Keratinocyte (primary cell): ENCODE results near the gene ARPC4. TPM values are rescaled to one million over a fixed set of nuclear protein-coding genes. Genes with fewer than 3 reads are reported as not detected.

Source experiments
- DNase-seq: peaks from one replicate; pipeline ENCODE4 v3.0.0-alpha.2; 2011; ENCODE audit warnings: low read depth, missing footprints, low spot score
- FAIRE-seq: peaks from 2 replicates; lab custom pipeline; 2011; peaks lifted over from hg19 to GRCh38; lab: Jason Lieb, UNC
- H2AFZ ChIP-seq: 2 replicates; pipeline ENCODE4 v1.6.0; 2012; ENCODE audit warnings: low read length, control low read depth, inconsistent platforms; ENCODE audit not compliant: control insufficient read depth
- H3K27ac ChIP-seq: 2 replicates; pipeline ENCODE4 v1.5.1; 2011; ENCODE audit warnings: low read length; ENCODE audit not compliant: control insufficient read depth, insufficient read depth
- H3K27me3 ChIP-seq: 3 replicates; pipeline ENCODE4 v1.6.0; 2011; ENCODE audit warnings: low read length; ENCODE audit not compliant: control insufficient read depth, insufficient read depth; ENCODE audit errors: extremely low read depth
- H3K36me3 ChIP-seq, 2 experiments: 2 replicates in 1 of 2; 3 replicates in 1 of 2; pipeline ENCODE4 v1.5.1; 2011; ENCODE audit warnings: low read length in 2 of 2, mild to moderate bottlenecking in 1 of 2; ENCODE audit not compliant: control insufficient read depth in 2 of 2, insufficient read depth in 2 of 2; ENCODE audit errors: extremely low read depth in 1 of 2
- H3K4me1 ChIP-seq: 3 replicates; pipeline ENCODE4 v1.5.1; 2011; ENCODE audit warnings: low read length; ENCODE audit not compliant: control insufficient read depth, insufficient read depth; ENCODE audit errors: extremely low read depth
- H3K4me2 ChIP-seq: 3 replicates; pipeline ENCODE4 v1.6.0; 2011; ENCODE audit warnings: low read depth, low read length; ENCODE audit not compliant: control insufficient read depth, insufficient read depth; ENCODE audit errors: extremely low read depth
- H3K4me3 ChIP-seq, 3 experiments: fragments of 200-600 bp in 1 of 3; sonication (generic) in 1 of 3; 2 replicates in 2 of 3; 3 replicates in 1 of 3; pipeline ENCODE4 v1.5.1; 2011 to 2016; ENCODE audit warnings: low read length in 3 of 3, mild to moderate bottlenecking in 3 of 3, control low read depth in 2 of 3, inconsistent platforms in 1 of 3, low read depth in 1 of 3, mixed read lengths in 1 of 3, mixed run types in 1 of 3, moderate library complexity in 1 of 3; ENCODE audit not compliant: control insufficient read depth in 2 of 3, insufficient read depth in 2 of 3; ENCODE audit errors: extremely low read depth in 1 of 3
- H3K79me2 ChIP-seq: 2 replicates; pipeline ENCODE4 v1.6.0; 2012; ENCODE audit warnings: low read length; ENCODE audit not compliant: control insufficient read depth, insufficient read depth
- H3K9ac ChIP-seq: 3 replicates; pipeline ENCODE4 v1.6.0; 2011; ENCODE audit warnings: low read length; ENCODE audit not compliant: control insufficient read depth, insufficient read depth; ENCODE audit errors: extremely low read depth
- H3K9me1 ChIP-seq: 3 replicates; pipeline ENCODE4 v1.6.0; 2011; ENCODE audit warnings: low read length; ENCODE audit not compliant: control insufficient read depth, insufficient read depth; ENCODE audit errors: extremely low read depth
- H3K9me3 ChIP-seq: 2 replicates; pipeline ENCODE4 v1.5.1; 2012; ENCODE audit warnings: low read depth, low read length; ENCODE audit not compliant: control insufficient read depth
- H4K20me1 ChIP-seq: 3 replicates; pipeline ENCODE4 v1.6.0; 2011; ENCODE audit warnings: low read length; ENCODE audit not compliant: control insufficient read depth, insufficient read depth; ENCODE audit errors: extremely low read depth
- CTCF ChIP-seq, 3 experiments: IDR thresholded peaks in 1 of 3; conservative IDR thresholded peaks in 1 of 3; optimal IDR thresholded peaks in 1 of 3; 2 replicates in 2 of 3; 3 replicates in 1 of 3; pipeline versions ENCODE3 to v1.5.1; 2011; ENCODE audit warnings: low read length in 3 of 3, mild to moderate bottlenecking in 3 of 3, moderate library complexity in 2 of 3, control low read depth in 1 of 3, inconsistent platforms in 1 of 3; ENCODE audit not compliant: insufficient read depth in 2 of 3; ENCODE audit errors: extremely low read depth in 1 of 3
- EZH2 ChIP-seq: IDR thresholded peaks from one replicate; pipeline ENCODE4 v1.6.1; 2012; ENCODE audit warnings: inconsistent platforms, mild to moderate bottlenecking, low read length, moderate library complexity
- dilution Hi-C: fragments of 300-500 bp; cut with MboI; formaldehyde crosslinking; loops from one replicate; pipeline ENCODE4 v1.7.0; 2020; ENCODE audit warnings: low sequenced_read_pairs; ENCODE audit not compliant: extremely low pct_ligation_motif_present
- polyA plus RNA-seq, 5 experiments: library from polyadenylated mRNA; depleted of rRNA in 3 of 5; stranded (reverse) in 3 of 5; stranded (forward) in 1 of 5; unstranded in 1 of 5; fragments of >200 nt; gene quantifications; 1 replicate in 1 of 5; 2 replicates in 3 of 5; 3 replicates in 1 of 5; pipeline versions ENCODE4 v1.2.1 to v1.2.3, GENCODE V29; 2011 to 2012; ENCODE audit warnings: missing spikeins in 2 of 5, low read depth in 1 of 5, low replicate concordance in 1 of 5

ARPC4 gene
- polyA plus RNA-seq, 1 donor (not counting 4 experiments of a cell fraction or from before 2014, with no cell fraction given): 173 TPM

GRCh38 chr3:9843715-9844438 lies 51.0 kb downstream of the ARPC4 start, which contains the start of gene RPUSD3:
Gene RPUSD3, minus strand, starts transcription at chr3:9844008. Its CDS starts 18 bp downstream, at chr3:9843990.
- H3K9ac ChIP-seq: peak within 1 kb of the TSS; percentile 90
- H3K27me3 ChIP-seq: no peaks in the 10 kb centered on the region
- no peaks in the 10 kb centered on the region for H4K20me1 ChIP-seq
- no peaks in the 10 kb centered on the region for H3K9me1 ChIP-seq
- dilution Hi-C loops: no loop called here
- H3K79me2 ChIP-seq: no peaks in the 10 kb centered on the region
- DNase-seq (peak; percentile 80), FAIRE-seq (peak; percentile 43)
- peak within 1 kb of the TSS; percentile 97 for H2AFZ ChIP-seq
- peaks cover 5% of the 10 kb centered on the region for H3K4me1 ChIP-seq
- H3K27ac ChIP-seq: peak within 1 kb of the TSS; percentile 75
- TF ChIP-seq CTCF (optimal IDR thresholded peaks at IDR 0.05 in 1 of 3, IDR thresholded peaks at IDR 0.05 in 1 of 3, conservative IDR thresholded peaks at IDR 0.05 in 1 of 3; ENCODE audit: extremely low read depth in 1 of 3, insufficient read depth in 2 of 3, low read length in 3 of 3): no peak
- TF ChIP-seq EZH2: no peak
- peak within 1 kb of the TSS; percentile 59 to 92 (median 85) for H3K4me3 ChIP-seq
- H3K36me3 ChIP-seq: peaks cover 14 to 19% of the 10 kb centered on the region in 2 experiments
- H3K4me2 ChIP-seq: peak within 1 kb of the TSS; percentile 92
- H3K9me3 ChIP-seq: no peaks in the 10 kb centered on the region

- TF ChIP-seq EZH2: no peak
- TF ChIP-seq CTCF (optimal IDR thresholded peaks at IDR 0.05 in 1 of 3, IDR thresholded peaks at IDR 0.05 in 1 of 3, conservative IDR thresholded peaks at IDR 0.05 in 1 of 3; ENCODE audit: extremely low read depth in 1 of 3, insufficient read depth in 2 of 3, low read length in 3 of 3): no peak
- DNase-seq: no peak
- dilution Hi-C loops: no loop called here
- Histone ChIP-seq H3K9me3 (no peaks in the 10 kb centered on the region), H3K4me3 (no peak overlapping the region), H3K27ac (no peak overlapping the region), H3K36me3 (peaks cover 4 to 6% of the 10 kb centered on the region in 2 experiments), H3K9ac (no peak overlapping the region), H4K20me1 (no peaks in the 10 kb centered on the region), H3K4me2 (no peak overlapping the region), H3K4me1 (peaks cover 5% of the 10 kb centered on the region), H3K9me1 (no peaks in the 10 kb centered on the region), H3K79me2 (no peaks in the 10 kb centered on the region), H2AFZ (no peak overlapping the region), H3K27me3 (no peaks in the 10 kb centered on the region)
- no peak for FAIRE-seq
Measured at GRCh38 chr3:9846231-9846630, 53.3 kb downstream of the ARPC4 start.
